Middle frontal gyrus (tissue), 1 donor: ENCODE measurements around the gene TMEM25.

Experiments
- DNase-seq: peaks from one replicate; pipeline ENCODE4 v3.0.0-alpha.2; 2015; ENCODE audit warnings: low spot score; ENCODE audit errors: extremely low spot score

The TMEM25 gene

DNA sequence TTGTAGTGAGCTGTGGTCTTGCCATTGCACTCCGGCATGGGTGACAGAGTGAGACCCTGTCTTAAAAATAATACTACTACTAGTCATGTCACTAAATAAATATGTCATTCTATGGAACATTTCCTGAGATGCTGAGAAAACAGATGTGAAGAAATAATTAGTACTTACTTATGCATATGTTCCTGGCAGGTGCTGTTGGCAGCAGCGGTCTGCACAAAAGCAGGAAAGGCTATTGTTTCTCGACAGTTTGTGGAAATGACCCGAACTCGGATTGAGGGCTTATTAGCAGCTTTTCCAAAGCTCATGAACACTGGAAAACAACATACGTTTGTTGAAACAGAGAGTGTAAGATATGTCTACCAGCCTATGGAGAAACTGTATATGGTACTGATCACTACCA lies 50.1 kb downstream of the TMEM25 start:
- DNase-seq: no peak
